K562 (cell line): ENCODE measurements around the gene KCTD21. TPM values are rescaled to one million over a fixed set of nuclear protein-coding genes. Genes with fewer than 3 reads are reported as not detected.

Source experiments
- BMI1 ChIP-seq: fragments of 150-350 bp; IDR thresholded peaks from 2 replicates; pipeline ENCODE4 v1.6.1; 2014; ENCODE audit warnings: low read length
- FOXK2 ChIP-seq, 2 experiments: fragments of 450-650 bp; IDR thresholded peaks in 1 of 2; conservative IDR thresholded peaks in 1 of 2; 2 replicates each; pipeline ENCODE4 v1.6.1; 2016; ENCODE audit warnings: low read depth in 2 of 2, mild to moderate bottlenecking in 1 of 2
- LEF1 ChIP-seq: fragments of 450-650 bp; IDR thresholded peaks from 2 replicates; pipeline ENCODE4 v1.6.1; 2016; ENCODE audit warnings: mild to moderate bottlenecking
- NCOR1 ChIP-seq: fragments of 450-650 bp; IDR thresholded peaks from 2 replicates; pipeline ENCODE4 v1.6.1; 2016; ENCODE audit warnings: mild to moderate bottlenecking, moderate library complexity
- NFE2L1 ChIP-seq: fragments of 450-650 bp; IDR thresholded peaks from 2 replicates; pipeline ENCODE4 v1.6.1; 2016; ENCODE audit warnings: missing genetic modification characterization, low read depth, mild to moderate bottlenecking, missing compliant biosample characterization, moderate library complexity, borderline replicate concordance
- NR2C1 ChIP-seq, 2 experiments: fragments of 450-650 bp; IDR thresholded peaks; 2 replicates each; pipeline ENCODE4 v1.6.1; 2017; ENCODE audit warnings: mild to moderate bottlenecking in 2 of 2, antibody characterized with exemption in 1 of 2, inconsistent platforms in 1 of 2, missing compliant biosample characterization in 1 of 2, missing genetic modification characterization in 1 of 2
- POLR2AphosphoS5 ChIP-seq: IDR thresholded peaks from 2 replicates; pipeline ENCODE4 v1.6.1; 2011; ENCODE audit warnings: mild to moderate bottlenecking, low read depth, low read length, moderate library complexity; ENCODE audit not compliant: control insufficient read depth, insufficient read depth
- RBBP5 ChIP-seq: fragments of 200-600 bp; sonication (generic); IDR thresholded peaks from 2 replicates; pipeline ENCODE4 v1.6.1; 2012; ENCODE audit warnings: borderline replicate concordance, mild to moderate bottlenecking, low read length, control low read depth, inconsistent platforms; ENCODE audit not compliant: insufficient read depth, poor library complexity, severe bottlenecking
- TEAD4 ChIP-seq, 2 experiments: sonication (generic) in 1 of 2; formaldehyde crosslinking in 1 of 2; IDR thresholded peaks; 2 replicates each; pipeline versions ENCODE4 v1.6.1 to v1.8.0; 2012 to 2022; ENCODE audit warnings: borderline replicate concordance in 1 of 2, inconsistent platforms in 1 of 2, low read length in 1 of 2, mild to moderate bottlenecking in 1 of 2, missing genetic modification reagents in 1 of 2
- YY1 ChIP-seq, 3 experiments: IDR thresholded peaks; 2 replicates each; pipeline ENCODE4 v1.6.1; 2011; ENCODE audit warnings: low read length in 2 of 3, mild to moderate bottlenecking in 2 of 3, moderate library complexity in 2 of 3, borderline replicate concordance in 1 of 3, control low read depth in 1 of 3, low read depth in 1 of 3; ENCODE audit not compliant: insufficient read depth in 3 of 3, insufficient replicate concordance in 2 of 3, control insufficient read depth in 1 of 3, insufficient read length in 1 of 3; ENCODE audit errors: extremely low read depth in 1 of 3
- ZFPM2 ChIP-seq: fragments of 250-450 bp; sonication (Bioruptor Pico); IDR thresholded peaks from 2 replicates; pipeline ENCODE4 v1.5.1; 2022; ENCODE audit warnings: mild to moderate bottlenecking
- ZNF445 ChIP-seq: fragments of 250-450 bp; sonication (Bioruptor Pico); IDR thresholded peaks from 2 replicates; pipeline ENCODE4 v1.4.0; 2020; ENCODE audit warnings: low read depth, mild to moderate bottlenecking, moderate library complexity
- ZNF717 ChIP-seq: fragments of 250-450 bp; sonication (Bioruptor Pico); IDR thresholded peaks from 2 replicates; pipeline ENCODE4 v1.5.0; 2021
- polyA plus RNA-seq, 8 experiments: library from polyadenylated mRNA; depleted of rRNA in 4 of 8; stranded (reverse) in 5 of 8; unstranded in 3 of 8; fragments of >200 nt; fragmentation: Nextera tagmentation in 2 of 8; fragmentation: Illumina TruSeq in 1 of 8; extraction: Ambion mirVana in 2 of 8; extraction: Trizol in 1 of 8; gene quantifications; 2 replicates each; pipeline versions ENCODE4 v1.2.1 to v1.2.3, GENCODE V29; 2011 to 2014; ENCODE audit warnings: inconsistent platforms in 1 of 8, missing spikeins in 1 of 8
- total RNA-seq, 7 experiments: library from RNA; depleted of rRNA in 6 of 7; stranded (reverse); fragments of >200 nt in 6 of 7; fragmentation: Illumina TruSeq in 2 of 7; extraction: Trizol in 2 of 7; gene quantifications; 2 replicates each; pipeline versions ENCODE4 v1.2.1 to v1.2.3, GENCODE V29; 2011 to 2021; ENCODE audit warnings: low replicate concordance in 1 of 7
- TF ChIP-seq, protein P1 (sequence below): fragments of 450-650 bp; IDR thresholded peaks from 2 replicates; pipeline ENCODE4 v1.6.1; 2017; ENCODE audit warnings: antibody characterized with exemption, mild to moderate bottlenecking
- TF ChIP-seq, protein P2 (sequence below): sonication (generic); formaldehyde crosslinking; IDR thresholded peaks from 2 replicates; pipeline ENCODE4 v1.8.0; 2022; ENCODE audit warnings: mild to moderate bottlenecking, missing genetic modification reagents

KCTD21 gene
- total and polyA plus RNA-seq, 9 of the 15 experiments (the other 6 are each of a cell fraction or from before 2014, with no cell fraction given): 0.34 to 5.4 (median 1.9) TPM

GRCh38 chr11:78166855-78167469 is 21.5 kb downstream of the KCTD21 start (continued):
- TF ChIP-seq ZNF445 (CRISPR knock-in tag) (no peak), POLR2AphosphoS5 (no peak), ZNF717 (CRISPR knock-in tag) (no peak), FOXK2 (conservative IDR thresholded peaks at IDR 0.05 in 1 of 2, IDR thresholded peaks at IDR 0.05 in 1 of 2; ENCODE audit: low read depth in 2 of 2) (no peak), NFE2L1 (tag) (no peak), ZFPM2 (no peak), LEF1 (0 out of 2 replicates have a peak, but pooled peaks have one; percentile 45), NR2C1 (IDR thresholded peaks at IDR 0.05) (no peak), NR2C1 (tag; IDR thresholded peaks at IDR 0.05) (0 out of 2 replicates have a peak, but pooled peaks have one; percentile 33), BMI1 (no peak), RBBP5 (peak; percentile 60), NCOR1 (peak; percentile 26; the same call in 1 of the 2 replicates), TEAD4 (IDR thresholded peaks at IDR 0.05; ENCODE audit: low read length) (peak; percentile 43; the same call in 1 of the 2 replicates), TEAD4 (CRISPR knock-in tag; IDR thresholded peaks at IDR 0.05; ENCODE audit: borderline replicate concordance) (no peak), YY1 (IDR thresholded peaks at IDR 0.05; ENCODE audit: borderline replicate concordance in 1 of 3, control insufficient read depth in 1 of 3, extremely low read depth in 1 of 3, insufficient read depth in 3 of 3, insufficient read length in 1 of 3, insufficient replicate concordance in 2 of 3, low read depth in 1 of 3, low read length in 2 of 3) (peak in 1 of 3 experiments; percentile 62)
- TF ChIP-seq, protein P1, sequence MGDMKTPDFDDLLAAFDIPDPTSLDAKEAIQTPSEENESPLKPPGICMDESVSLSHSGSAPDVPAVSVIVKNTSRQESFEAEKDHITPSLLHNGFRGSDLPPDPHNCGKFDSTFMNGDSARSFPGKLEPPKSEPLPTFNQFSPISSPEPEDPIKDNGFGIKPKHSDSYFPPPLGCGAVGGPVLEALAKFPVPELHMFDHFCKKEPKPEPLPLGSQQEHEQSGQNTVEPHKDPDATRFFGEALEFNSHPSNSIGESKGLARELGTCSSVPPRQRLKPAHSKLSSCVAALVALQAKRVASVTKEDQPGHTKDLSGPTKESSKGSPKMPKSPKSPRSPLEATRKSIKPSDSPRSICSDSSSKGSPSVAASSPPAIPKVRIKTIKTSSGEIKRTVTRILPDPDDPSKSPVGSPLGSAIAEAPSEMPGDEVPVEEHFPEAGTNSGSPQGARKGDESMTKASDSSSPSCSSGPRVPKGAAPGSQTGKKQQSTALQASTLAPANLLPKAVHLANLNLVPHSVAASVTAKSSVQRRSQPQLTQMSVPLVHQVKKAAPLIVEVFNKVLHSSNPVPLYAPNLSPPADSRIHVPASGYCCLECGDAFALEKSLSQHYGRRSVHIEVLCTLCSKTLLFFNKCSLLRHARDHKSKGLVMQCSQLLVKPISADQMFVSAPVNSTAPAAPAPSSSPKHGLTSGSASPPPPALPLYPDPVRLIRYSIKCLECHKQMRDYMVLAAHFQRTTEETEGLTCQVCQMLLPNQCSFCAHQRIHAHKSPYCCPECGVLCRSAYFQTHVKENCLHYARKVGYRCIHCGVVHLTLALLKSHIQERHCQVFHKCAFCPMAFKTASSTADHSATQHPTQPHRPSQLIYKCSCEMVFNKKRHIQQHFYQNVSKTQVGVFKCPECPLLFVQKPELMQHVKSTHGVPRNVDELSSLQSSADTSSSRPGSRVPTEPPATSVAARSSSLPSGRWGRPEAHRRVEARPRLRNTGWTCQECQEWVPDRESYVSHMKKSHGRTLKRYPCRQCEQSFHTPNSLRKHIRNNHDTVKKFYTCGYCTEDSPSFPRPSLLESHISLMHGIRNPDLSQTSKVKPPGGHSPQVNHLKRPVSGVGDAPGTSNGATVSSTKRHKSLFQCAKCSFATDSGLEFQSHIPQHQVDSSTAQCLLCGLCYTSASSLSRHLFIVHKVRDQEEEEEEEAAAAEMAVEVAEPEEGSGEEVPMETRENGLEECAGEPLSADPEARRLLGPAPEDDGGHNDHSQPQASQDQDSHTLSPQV: peak; percentile 95
- TF ChIP-seq, protein P2, sequence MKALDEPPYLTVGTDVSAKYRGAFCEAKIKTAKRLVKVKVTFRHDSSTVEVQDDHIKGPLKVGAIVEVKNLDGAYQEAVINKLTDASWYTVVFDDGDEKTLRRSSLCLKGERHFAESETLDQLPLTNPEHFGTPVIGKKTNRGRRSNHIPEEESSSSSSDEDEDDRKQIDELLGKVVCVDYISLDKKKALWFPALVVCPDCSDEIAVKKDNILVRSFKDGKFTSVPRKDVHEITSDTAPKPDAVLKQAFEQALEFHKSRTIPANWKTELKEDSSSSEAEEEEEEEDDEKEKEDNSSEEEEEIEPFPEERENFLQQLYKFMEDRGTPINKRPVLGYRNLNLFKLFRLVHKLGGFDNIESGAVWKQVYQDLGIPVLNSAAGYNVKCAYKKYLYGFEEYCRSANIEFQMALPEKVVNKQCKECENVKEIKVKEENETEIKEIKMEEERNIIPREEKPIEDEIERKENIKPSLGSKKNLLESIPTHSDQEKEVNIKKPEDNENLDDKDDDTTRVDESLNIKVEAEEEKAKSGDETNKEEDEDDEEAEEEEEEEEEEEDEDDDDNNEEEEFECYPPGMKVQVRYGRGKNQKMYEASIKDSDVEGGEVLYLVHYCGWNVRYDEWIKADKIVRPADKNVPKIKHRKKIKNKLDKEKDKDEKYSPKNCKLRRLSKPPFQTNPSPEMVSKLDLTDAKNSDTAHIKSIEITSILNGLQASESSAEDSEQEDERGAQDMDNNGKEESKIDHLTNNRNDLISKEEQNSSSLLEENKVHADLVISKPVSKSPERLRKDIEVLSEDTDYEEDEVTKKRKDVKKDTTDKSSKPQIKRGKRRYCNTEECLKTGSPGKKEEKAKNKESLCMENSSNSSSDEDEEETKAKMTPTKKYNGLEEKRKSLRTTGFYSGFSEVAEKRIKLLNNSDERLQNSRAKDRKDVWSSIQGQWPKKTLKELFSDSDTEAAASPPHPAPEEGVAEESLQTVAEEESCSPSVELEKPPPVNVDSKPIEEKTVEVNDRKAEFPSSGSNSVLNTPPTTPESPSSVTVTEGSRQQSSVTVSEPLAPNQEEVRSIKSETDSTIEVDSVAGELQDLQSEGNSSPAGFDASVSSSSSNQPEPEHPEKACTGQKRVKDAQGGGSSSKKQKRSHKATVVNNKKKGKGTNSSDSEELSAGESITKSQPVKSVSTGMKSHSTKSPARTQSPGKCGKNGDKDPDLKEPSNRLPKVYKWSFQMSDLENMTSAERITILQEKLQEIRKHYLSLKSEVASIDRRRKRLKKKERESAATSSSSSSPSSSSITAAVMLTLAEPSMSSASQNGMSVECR: no peak
